LNCaP clone FGC (cell line): ENCODE measurements around the gene PPM1H.

Experiments used
- DNase-seq: peaks from one replicate; pipeline ENCODE4 v3.0.0-alpha.2; 2011; ENCODE audit warnings: low read depth
- H3K4me3 ChIP-seq: 2 replicates; pipeline ENCODE4 v1.5.1; 2011; ENCODE audit warnings: mild to moderate bottlenecking, low read depth, low read length, control low read depth
- TF ChIP-seq, protein P1 (sequence below): IDR thresholded peaks from 2 replicates; pipeline ENCODE4 v1.5.1; 2012; ENCODE audit warnings: mild to moderate bottlenecking; ENCODE audit not compliant: control insufficient read depth, insufficient read depth; ENCODE audit errors: extremely low read depth

PPM1H gene

GRCh38 chr12:62738616-62739015, 196.3 kb downstream of the PPM1H start:
- TF ChIP-seq, protein P1, sequence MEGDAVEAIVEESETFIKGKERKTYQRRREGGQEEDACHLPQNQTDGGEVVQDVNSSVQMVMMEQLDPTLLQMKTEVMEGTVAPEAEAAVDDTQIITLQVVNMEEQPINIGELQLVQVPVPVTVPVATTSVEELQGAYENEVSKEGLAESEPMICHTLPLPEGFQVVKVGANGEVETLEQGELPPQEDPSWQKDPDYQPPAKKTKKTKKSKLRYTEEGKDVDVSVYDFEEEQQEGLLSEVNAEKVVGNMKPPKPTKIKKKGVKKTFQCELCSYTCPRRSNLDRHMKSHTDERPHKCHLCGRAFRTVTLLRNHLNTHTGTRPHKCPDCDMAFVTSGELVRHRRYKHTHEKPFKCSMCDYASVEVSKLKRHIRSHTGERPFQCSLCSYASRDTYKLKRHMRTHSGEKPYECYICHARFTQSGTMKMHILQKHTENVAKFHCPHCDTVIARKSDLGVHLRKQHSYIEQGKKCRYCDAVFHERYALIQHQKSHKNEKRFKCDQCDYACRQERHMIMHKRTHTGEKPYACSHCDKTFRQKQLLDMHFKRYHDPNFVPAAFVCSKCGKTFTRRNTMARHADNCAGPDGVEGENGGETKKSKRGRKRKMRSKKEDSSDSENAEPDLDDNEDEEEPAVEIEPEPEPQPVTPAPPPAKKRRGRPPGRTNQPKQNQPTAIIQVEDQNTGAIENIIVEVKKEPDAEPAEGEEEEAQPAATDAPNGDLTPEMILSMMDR: no peak
- H3K4me3 ChIP-seq: no peak overlapping the region
- DNase-seq: no peak

DNA sequence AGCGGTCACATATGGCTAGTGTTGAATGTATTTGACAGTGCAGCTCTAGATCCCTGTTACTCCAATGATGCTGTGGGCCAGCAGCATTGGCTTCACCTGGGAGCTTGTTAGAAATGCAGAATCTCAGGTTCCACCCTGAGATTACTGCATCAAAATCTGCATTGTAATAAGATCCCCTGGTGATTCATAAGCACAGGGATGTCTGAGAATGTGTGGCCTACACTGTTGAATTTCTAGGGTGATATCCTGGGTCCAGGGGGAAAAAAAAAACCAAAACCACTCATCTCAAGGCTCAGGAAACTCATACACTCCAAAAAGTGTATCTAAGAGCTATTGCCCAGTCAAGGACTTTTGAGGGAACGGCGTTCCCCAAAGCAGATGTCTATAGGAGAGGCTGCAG, 196.8 kb downstream of the PPM1H start:
- H3K4me3 ChIP-seq: no peak overlapping the region
- no peak for DNase-seq
- TF ChIP-seq, protein P1: no peak

- H3K4me3 ChIP-seq: no peak overlapping the region
- TF ChIP-seq, protein P1: no peak
- no peak for DNase-seq
Observed at GRCh38 chr12:62737615-62738014, 197.3 kb downstream of the PPM1H start.

DNA sequence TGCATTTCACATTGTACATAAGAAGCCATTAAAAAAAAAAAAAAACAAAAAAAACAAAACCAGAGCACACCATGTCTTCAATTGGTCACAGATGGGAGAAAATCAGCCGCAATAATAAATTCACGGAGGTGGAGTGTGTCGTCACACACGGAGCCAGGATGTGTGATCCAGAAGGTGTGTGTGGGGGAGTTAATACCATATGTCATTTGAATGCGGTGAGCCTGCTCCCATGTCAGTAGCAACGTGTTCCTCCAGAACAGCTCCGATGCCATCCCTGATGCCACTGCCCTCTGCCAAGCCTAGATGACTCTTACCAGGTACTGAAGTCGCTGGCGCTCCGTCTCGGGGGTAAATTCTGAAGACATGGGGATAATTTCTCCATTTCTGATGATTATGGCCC, 197.8 kb downstream of the PPM1H start:
- no peak for DNase-seq
- H3K4me3 ChIP-seq: no peak overlapping the region
- TF ChIP-seq, protein P1: no peak

- DNase-seq: no peak
- TF ChIP-seq, protein P1: no peak
- H3K4me3 ChIP-seq: no peak overlapping the region
Observed at GRCh38 chr12:62736596-62736995, 198.4 kb downstream of the PPM1H start.

GRCh38 chr12:62732861-62733427, 202.0 kb downstream of the PPM1H start:
- DNase-seq: no peak
- TF ChIP-seq, protein P1: no peak
- H3K4me3 ChIP-seq: no peak overlapping the region
